Measurements from ENCODE around the gene TOR2A.

DNA sequence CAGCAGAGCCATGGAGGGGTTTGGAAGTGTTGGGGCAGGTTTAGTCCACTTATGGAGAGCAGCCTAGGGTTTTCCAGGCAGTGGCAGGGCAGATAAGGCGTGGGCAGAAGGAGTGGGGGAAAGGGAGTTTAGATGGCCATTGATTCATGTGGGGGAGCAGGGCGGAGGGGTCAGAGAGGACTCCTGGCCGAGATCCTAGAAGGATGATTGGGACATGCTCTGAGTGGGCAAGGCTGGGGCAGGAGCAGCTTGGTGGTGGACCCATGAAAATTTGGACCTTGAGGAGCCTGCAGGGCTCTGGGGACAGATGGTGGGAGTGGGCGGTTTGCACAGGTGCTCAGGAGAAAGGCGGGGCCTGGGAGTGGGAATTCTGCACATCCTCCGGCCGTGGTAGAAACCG lies 18.1 kb upstream of the TOR2A start:
- TF ChIP-seq, protein P1, sequence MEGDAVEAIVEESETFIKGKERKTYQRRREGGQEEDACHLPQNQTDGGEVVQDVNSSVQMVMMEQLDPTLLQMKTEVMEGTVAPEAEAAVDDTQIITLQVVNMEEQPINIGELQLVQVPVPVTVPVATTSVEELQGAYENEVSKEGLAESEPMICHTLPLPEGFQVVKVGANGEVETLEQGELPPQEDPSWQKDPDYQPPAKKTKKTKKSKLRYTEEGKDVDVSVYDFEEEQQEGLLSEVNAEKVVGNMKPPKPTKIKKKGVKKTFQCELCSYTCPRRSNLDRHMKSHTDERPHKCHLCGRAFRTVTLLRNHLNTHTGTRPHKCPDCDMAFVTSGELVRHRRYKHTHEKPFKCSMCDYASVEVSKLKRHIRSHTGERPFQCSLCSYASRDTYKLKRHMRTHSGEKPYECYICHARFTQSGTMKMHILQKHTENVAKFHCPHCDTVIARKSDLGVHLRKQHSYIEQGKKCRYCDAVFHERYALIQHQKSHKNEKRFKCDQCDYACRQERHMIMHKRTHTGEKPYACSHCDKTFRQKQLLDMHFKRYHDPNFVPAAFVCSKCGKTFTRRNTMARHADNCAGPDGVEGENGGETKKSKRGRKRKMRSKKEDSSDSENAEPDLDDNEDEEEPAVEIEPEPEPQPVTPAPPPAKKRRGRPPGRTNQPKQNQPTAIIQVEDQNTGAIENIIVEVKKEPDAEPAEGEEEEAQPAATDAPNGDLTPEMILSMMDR (IDR thresholded peaks at IDR 0.05), result no peak
- no peak for TF ChIP-seq POLR2A (IDR thresholded peaks at IDR 0.05)

All from upper lobe of left lung (tissue), 4 donors.